GM06990 (cell line): ENCODE measurements around the gene CBLC.

Experiments
- DNase-seq: peaks from one replicate; pipeline ENCODE4 v3.0.0-alpha.2; 2011; ENCODE audit not compliant: insufficient read length; ENCODE audit errors: extremely low read depth
- H3K27me3 ChIP-seq: replicated peaks from 2 replicates; pipeline ENCODE4 v1.6.0; 2011; ENCODE audit warnings: low read length; ENCODE audit not compliant: control insufficient read depth, insufficient read depth
- H3K36me3 ChIP-seq: 2 replicates; pipeline ENCODE4 v1.5.1; 2011; ENCODE audit warnings: low read length; ENCODE audit not compliant: control insufficient read depth, insufficient read depth
- H3K4me3 ChIP-seq: replicated peaks from 2 replicates; pipeline ENCODE4 v1.5.1; 2011; ENCODE audit warnings: low read depth, mild to moderate bottlenecking, control low read depth, low read length
- CTCF ChIP-seq: IDR thresholded peaks from 2 replicates; pipeline ENCODE4 v1.5.1; 2011; ENCODE audit warnings: low read length, control low read depth, mild to moderate bottlenecking, inconsistent platforms; ENCODE audit not compliant: insufficient read depth, poor library complexity, severe bottlenecking

CBLC gene

GRCh38 chr19:44848812-44849447 is 71.2 kb downstream of the CBLC start:
- no peak overlapping the region for H3K4me3 ChIP-seq
- TF ChIP-seq CTCF: no peak
- no peak for DNase-seq
- H3K27me3 ChIP-seq: no peaks in the 10 kb centered on the region
- no peaks in the 10 kb centered on the region for H3K36me3 ChIP-seq
